Measurements from ENCODE around the gene CSNK1A1.

- TF ChIP-seq, protein P1, sequence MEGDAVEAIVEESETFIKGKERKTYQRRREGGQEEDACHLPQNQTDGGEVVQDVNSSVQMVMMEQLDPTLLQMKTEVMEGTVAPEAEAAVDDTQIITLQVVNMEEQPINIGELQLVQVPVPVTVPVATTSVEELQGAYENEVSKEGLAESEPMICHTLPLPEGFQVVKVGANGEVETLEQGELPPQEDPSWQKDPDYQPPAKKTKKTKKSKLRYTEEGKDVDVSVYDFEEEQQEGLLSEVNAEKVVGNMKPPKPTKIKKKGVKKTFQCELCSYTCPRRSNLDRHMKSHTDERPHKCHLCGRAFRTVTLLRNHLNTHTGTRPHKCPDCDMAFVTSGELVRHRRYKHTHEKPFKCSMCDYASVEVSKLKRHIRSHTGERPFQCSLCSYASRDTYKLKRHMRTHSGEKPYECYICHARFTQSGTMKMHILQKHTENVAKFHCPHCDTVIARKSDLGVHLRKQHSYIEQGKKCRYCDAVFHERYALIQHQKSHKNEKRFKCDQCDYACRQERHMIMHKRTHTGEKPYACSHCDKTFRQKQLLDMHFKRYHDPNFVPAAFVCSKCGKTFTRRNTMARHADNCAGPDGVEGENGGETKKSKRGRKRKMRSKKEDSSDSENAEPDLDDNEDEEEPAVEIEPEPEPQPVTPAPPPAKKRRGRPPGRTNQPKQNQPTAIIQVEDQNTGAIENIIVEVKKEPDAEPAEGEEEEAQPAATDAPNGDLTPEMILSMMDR (conservative IDR thresholded peaks at IDR 0.05; ENCODE audit: low read length) = no peak
- no peak for TF ChIP-seq EZH2phosphoT487 (IDR thresholded peaks at IDR 0.05; ENCODE audit: borderline replicate concordance, low read depth, low read length)
These were observed 48.1 kb upstream of the CSNK1A1 start for GRCh38 chr5:149599375-149599774.
